Activated CD8-positive, alpha-beta memory T cell treated with anti-CD3 and anti-CD28 coated beads, Interleukin-2, amount 50 U/mL, for 1 hour (primary cell): ENCODE results near the gene C1QTNF3.
"Not testable (repeated sequence)": the region's sequence is repeated elsewhere in the genome, so short reads cannot be mapped to it uniquely, and the experiment has no call there.

Experiments
- DNase-seq: peaks from one replicate; pipeline ENCODE4 v3.0.0-alpha.2; 2020; ENCODE audit errors: extremely low read depth

C1QTNF3 gene

GRCh38 chr5:34043099-34043876 lies at the start of gene C1QTNF3:
Gene C1QTNF3 (minus strand): TSS chr5:34043213. CDS start chr5:34043125, 88 bp downstream.
- DNase-seq = no peak

- not testable (repeated sequence) for DNase-seq
These were observed 48.0 kb upstream of the C1QTNF3 start for GRCh38 chr5:34091039-34091438.

- DNase-seq = not testable (repeated sequence)
These were observed 46.8 kb upstream of the C1QTNF3 start for GRCh38 chr5:34089802-34090201.

- not testable (repeated sequence) for DNase-seq
These were observed 44.7 kb upstream of the C1QTNF3 start for GRCh38 chr5:34087728-34088127.

GRCh38 chr5:34083898-34084297 lies 40.9 kb upstream of the C1QTNF3 start:
- DNase-seq = not testable (repeated sequence)

- DNase-seq = not testable (repeated sequence)
These were observed 36.5 kb upstream of the C1QTNF3 start for GRCh38 chr5:34079505-34079904.

GRCh38 chr5:34077636-34078035 lies 34.6 kb upstream of the C1QTNF3 start:
- DNase-seq = not testable (repeated sequence)

- not testable (repeated sequence) for DNase-seq
These were observed 33.8 kb upstream of the C1QTNF3 start for GRCh38 chr5:34076719-34077364.

- DNase-seq = not testable (repeated sequence)
These were observed 31.5 kb upstream of the C1QTNF3 start for GRCh38 chr5:34074472-34074871.

GRCh38 chr5:34074071-34074470 lies 31.1 kb upstream of the C1QTNF3 start:
- not testable (repeated sequence) for DNase-seq

- DNase-seq = not testable (repeated sequence)
These were observed 27.6 kb upstream of the C1QTNF3 start for GRCh38 chr5:34070626-34071025.

- no peak for DNase-seq
These were observed 21.6 kb upstream of the C1QTNF3 start for GRCh38 chr5:34064656-34065055.

- DNase-seq = no peak
These were observed 19.4 kb upstream of the C1QTNF3 start for GRCh38 chr5:34062419-34062818.

- DNase-seq = no peak
These were observed 19.0 kb upstream of the C1QTNF3 start for GRCh38 chr5:34061993-34062392.

GRCh38 chr5:34059977-34060376 lies 17.0 kb upstream of the C1QTNF3 start:
- no peak for DNase-seq

- no peak for DNase-seq
These were observed 15.5 kb upstream of the C1QTNF3 start for GRCh38 chr5:34058532-34058931.

GRCh38 chr5:34057569-34057968 lies 14.6 kb upstream of the C1QTNF3 start:
- DNase-seq = no peak

- no peak for DNase-seq
These were observed 14.1 kb upstream of the C1QTNF3 start for GRCh38 chr5:34057118-34057517.

GRCh38 chr5:34055667-34056066 lies 12.7 kb upstream of the C1QTNF3 start:
- DNase-seq = no peak

GRCh38 chr5:34054400-34054729 lies 11.4 kb upstream of the C1QTNF3 start:
- DNase-seq = no peak

- DNase-seq = no peak
These were observed 10.8 kb upstream of the C1QTNF3 start for GRCh38 chr5:34053571-34054399.

- no peak for DNase-seq
These were observed 10.1 kb upstream of the C1QTNF3 start for GRCh38 chr5:34053133-34053532.
